Measurements from ENCODE around the gene YY1. TPM values are rescaled to one million over a fixed set of nuclear protein-coding genes. Genes with fewer than 3 reads are reported as not detected.

The YY1 gene
- total and polyA plus RNA-seq, 2 of the 8 experiments (the other 6 are each of a cell fraction or from before 2014, with no cell fraction given), result 26.4 to 106 TPM

GRCh38 chr14:100200311-100200710 is 38.6 kb upstream of the YY1 start (continued):
- TF ChIP-seq RNF2 (IDR thresholded peaks at IDR 0.05; ENCODE audit: borderline replicate concordance, low read depth, low read length, missing control alignments, poor library complexity, severe bottlenecking), result no peak
- TF ChIP-seq NRF1 (IDR thresholded peaks at IDR 0.05; ENCODE audit: low read depth, low read length), result no peak
- no peak for TF ChIP-seq POU5F1 (IDR thresholded peaks at IDR 0.05; ENCODE audit: low read depth, low read length)
